LNCAP (cell line): Measurements from ENCODE around the gene KCNQ5.

Experiments
- TF ChIP-seq, protein P1 (sequence below): fragments of 450-650 bp; IDR thresholded peaks from 2 replicates; pipeline ENCODE4 v1.5.1; 2017; ENCODE audit warnings: mild to moderate bottlenecking

Gene KCNQ5

DNA sequence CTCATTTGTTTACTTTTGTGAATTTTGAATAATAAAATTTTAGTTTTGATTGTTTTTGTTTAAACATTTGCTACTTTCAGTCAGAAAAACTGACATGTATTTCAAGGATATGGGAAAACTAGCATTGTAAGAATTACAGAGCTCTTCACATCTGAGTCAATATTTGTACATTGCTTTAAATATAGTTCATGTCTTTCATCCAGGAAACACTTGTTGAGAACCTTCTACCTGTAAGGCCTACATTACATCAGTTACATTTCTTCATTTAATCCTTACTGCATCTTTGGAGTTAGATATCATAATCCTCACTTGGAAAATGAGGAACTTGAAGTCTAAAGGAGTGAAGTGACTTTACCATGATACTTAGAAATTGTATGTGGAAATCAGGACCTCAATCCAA, 242.9 kb downstream of the KCNQ5 start:
- TF ChIP-seq, protein P1, sequence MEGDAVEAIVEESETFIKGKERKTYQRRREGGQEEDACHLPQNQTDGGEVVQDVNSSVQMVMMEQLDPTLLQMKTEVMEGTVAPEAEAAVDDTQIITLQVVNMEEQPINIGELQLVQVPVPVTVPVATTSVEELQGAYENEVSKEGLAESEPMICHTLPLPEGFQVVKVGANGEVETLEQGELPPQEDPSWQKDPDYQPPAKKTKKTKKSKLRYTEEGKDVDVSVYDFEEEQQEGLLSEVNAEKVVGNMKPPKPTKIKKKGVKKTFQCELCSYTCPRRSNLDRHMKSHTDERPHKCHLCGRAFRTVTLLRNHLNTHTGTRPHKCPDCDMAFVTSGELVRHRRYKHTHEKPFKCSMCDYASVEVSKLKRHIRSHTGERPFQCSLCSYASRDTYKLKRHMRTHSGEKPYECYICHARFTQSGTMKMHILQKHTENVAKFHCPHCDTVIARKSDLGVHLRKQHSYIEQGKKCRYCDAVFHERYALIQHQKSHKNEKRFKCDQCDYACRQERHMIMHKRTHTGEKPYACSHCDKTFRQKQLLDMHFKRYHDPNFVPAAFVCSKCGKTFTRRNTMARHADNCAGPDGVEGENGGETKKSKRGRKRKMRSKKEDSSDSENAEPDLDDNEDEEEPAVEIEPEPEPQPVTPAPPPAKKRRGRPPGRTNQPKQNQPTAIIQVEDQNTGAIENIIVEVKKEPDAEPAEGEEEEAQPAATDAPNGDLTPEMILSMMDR = no peak

DNA sequence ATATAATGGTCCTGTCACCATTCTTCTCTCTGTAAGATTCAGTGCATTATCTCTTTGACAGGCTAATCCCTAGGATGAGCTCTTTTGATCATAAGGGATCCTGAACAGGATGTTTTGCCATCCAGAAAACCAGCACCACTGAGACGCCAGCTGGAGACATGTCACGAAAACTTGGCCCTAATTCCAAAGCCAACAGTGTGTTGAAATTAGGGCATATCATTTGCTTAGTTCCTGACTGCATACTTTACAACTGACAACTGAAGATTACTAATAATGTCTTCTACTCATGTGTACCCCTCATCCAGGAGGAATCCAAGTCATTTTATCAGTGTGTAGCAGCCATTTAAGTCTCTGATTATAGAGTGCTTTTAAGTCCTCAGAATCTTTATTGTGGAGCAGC, 243.6 kb downstream of the KCNQ5 start:
- TF ChIP-seq, protein P1 = no peak

DNA sequence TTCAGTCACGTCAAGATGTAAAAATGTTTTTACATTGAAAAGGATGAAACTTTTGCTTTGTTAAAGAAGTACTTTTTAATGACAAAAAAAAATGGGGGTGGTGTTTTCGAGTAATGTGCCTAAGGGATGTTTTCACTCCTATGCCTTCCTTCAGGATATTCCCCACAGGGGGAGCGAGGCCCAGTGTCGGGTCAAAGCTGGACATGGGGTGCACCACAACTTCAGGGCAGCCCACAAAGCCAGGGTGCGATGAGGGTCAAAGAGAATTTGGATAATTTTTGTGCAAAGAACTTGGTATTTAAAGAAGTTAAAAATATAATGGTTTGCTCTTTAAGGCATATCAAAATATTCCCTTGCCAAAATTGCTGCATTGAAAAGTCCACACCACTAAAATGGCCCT, 247.8 kb downstream of the KCNQ5 start:
- TF ChIP-seq, protein P1 = no peak

DNA sequence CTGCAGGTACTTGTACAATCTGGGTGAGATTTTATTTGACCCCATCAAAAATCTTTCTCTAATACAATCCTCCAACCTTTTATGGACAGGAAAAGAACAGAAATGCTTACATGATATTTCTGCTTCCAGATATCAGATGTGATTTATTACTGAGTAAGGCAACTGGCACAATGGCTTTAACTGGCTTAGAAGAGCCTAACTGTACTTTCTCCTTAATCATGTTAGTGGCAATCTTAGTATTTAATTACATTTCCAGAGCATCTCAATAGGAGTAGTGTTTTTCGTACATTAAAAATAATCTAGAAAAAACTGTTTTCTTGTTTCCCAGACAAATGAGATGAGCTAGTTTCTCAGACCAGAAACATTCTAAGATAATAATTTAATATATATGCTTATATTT, 251.6 kb downstream of the KCNQ5 start:
- TF ChIP-seq, protein P1 = no peak

DNA sequence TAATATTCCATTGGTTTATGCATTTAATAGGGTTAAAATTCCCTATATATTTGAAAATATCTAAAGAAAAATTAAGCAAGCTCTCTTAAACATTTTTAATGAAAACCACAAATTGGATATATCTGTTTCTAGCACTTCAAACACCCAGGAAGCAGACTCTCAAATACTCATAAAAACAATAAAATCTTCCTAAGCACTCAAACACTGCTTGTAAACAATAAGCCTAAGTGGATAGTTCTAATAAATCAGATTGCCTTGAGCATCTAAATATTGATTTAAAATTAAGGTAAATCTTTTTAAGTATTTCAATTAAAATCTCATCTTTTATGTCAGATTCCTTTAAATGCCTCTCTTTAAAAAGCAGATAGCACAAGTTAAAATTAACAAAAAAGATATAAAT, 254.4 kb downstream of the KCNQ5 start:
- TF ChIP-seq, protein P1 = no peak

DNA sequence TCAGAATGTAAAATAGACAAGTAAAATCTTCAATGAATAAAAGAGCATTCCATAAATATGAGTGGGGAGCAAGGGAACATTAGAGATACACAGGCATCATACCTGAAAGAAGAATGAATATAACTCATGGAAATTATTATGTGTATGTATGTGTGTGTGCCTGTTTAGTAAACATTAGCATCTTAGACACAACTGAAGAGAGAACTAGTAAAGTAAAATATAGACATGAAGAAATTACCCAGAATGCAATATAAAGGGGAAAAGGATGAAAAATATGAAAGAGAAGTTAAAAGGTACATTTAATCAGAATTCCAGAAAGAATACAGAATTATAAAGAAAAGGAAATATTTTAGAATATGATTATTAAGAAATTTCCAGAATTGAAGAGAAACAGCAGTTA, 264.3 kb downstream of the KCNQ5 start:
- TF ChIP-seq, protein P1 = no peak

DNA sequence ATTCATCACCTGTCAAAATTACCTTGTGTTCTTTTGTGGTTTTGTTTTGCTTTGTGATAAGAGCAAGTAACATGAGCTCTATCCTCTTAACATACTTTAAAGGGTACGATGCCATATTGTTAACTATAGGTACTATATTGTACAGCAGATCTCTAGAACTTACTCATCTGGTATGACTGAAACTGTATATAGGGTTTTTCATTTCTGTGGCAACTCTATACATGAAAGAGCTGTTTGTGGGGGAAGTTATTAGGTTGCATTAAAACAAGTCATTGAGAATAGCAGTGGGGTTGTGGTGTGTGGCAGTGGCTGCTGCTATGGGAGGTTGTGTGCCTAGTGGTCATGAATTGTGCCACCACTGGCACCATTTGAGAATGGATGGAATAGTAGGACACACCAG, 268.4 kb downstream of the KCNQ5 start:
- TF ChIP-seq, protein P1 = no peak

DNA sequence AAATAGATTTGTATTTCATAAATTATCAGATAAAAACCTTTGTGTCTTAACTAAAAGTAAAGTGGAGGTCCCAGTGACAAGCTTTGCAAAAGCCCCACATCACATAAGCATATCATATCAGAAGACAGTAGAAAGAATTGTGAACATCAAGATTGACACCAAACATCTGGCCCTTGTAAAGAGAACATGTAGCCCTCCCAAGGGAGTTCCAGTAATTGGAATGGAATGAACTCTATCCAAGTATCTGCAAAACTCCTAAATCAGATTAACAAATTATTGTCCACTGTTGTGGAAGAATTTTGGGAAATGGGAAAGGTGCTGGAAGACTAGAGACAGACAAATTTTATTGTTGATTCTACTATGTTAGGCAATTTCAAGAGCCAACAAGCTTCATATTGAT, 268.8 kb downstream of the KCNQ5 start:
- TF ChIP-seq, protein P1 = no peak
